HepG2 (cell line): ENCODE measurements around the gene PSMA4. TPM values are rescaled to one million over a fixed set of nuclear protein-coding genes. Genes with fewer than 3 reads are reported as not detected.

Experiments used
- ATAC-seq: fragments of 200-7000 bp; cut with Tn5 transposase; 3 replicates; pipeline ENCODE4 v1.9.1; 2020; ENCODE audit warnings: mild to moderate bottlenecking, moderate library complexity
- BruUV-seq: library from RNA; stranded (reverse); fragments of 400-500 nt; replicated peaks from 2 replicates; lab custom pipeline; 2021; lab: Mats Ljungman, UMichigan
- CTCF ChIA-PET: fragments of 300-600 bp; formaldehyde crosslinking; extraction: SDS; loops from one replicate; lab custom pipeline; 2021; ENCODE audit warnings: low total read pairs, inconsistent platforms, low intra/inter-chr PET ratio; lab: Yijun Ruan, JAX
- POLR2A ChIA-PET: fragments of 350-600 bp; sonication (Branson Sonifier 250); formaldehyde crosslinking; loops from one replicate; lab custom pipeline; 2020; ENCODE audit warnings: antibody characterized with exemption, inconsistent platforms; lab: Yijun Ruan, JAX
- DNase-seq: peaks from one replicate; pipeline ENCODE4 v3.0.0-alpha.2; 2015; ENCODE audit warnings: low spot score
- FAIRE-seq: peaks from 3 replicates; lab custom pipeline; 2011; peaks lifted over from hg19 to GRCh38; lab: Jason Lieb, UNC
- H2AFZ ChIP-seq: one replicate; pipeline ENCODE4 v1.6.1; 2011; ENCODE audit warnings: low read length, inconsistent platforms
- H3K27ac ChIP-seq: fragments of 300-600 bp; 3 replicates; pipeline ENCODE4 v1.8.0; 2011; ENCODE audit warnings: mixed run types, mild to moderate bottlenecking, mixed read lengths, low read length, inconsistent platforms; ENCODE audit not compliant: insufficient read depth; ENCODE audit errors: extremely low read length
- H3K27me3 ChIP-seq, 2 experiments: fragments of 200-600 bp in 1 of 2; 2 replicates in 1 of 2; 3 replicates in 1 of 2; pipeline versions ENCODE4 v1.6.0 to v1.8.0; 2011; ENCODE audit warnings: low read length in 2 of 2, mild to moderate bottlenecking in 2 of 2, moderate library complexity in 2 of 2, inconsistent platforms in 1 of 2; ENCODE audit not compliant: insufficient read depth in 2 of 2, control insufficient read depth in 1 of 2
- H3K36me3 ChIP-seq, 2 experiments: fragments of 200-600 bp in 1 of 2; replicated peaks in 1 of 2; 2 replicates in 1 of 2; 3 replicates in 1 of 2; pipeline versions ENCODE4 v1.5.1 to v1.8.0; 2011; ENCODE audit warnings: low read length in 2 of 2, inconsistent platforms in 1 of 2; ENCODE audit not compliant: insufficient read depth in 2 of 2, control insufficient read depth in 1 of 2
- H3K4me1 ChIP-seq: 2 replicates; pipeline ENCODE4 v1.5.1; 2012; ENCODE audit warnings: low read length, inconsistent platforms; ENCODE audit not compliant: insufficient read depth
- H3K4me2 ChIP-seq: 2 replicates; pipeline ENCODE4 v1.6.0; 2011; ENCODE audit warnings: low read depth, low read length, inconsistent platforms
- H3K4me3 ChIP-seq, 3 experiments: fragments of 200-600 bp in 1 of 3; sonication (generic), shearing (Covaris generic) in 1 of 3; replicated peaks in 1 of 3; 2 replicates each; pipeline ENCODE4 v1.5.1; 2011 to 2016; ENCODE audit warnings: low read length in 3 of 3, inconsistent platforms in 2 of 3, low read depth in 2 of 3, mild to moderate bottlenecking in 2 of 3, control low read depth in 1 of 3, mixed read lengths in 1 of 3; ENCODE audit not compliant: insufficient read depth in 1 of 3
- H3K79me2 ChIP-seq: one replicate; pipeline ENCODE4 v1.6.1; 2011; ENCODE audit warnings: low read length, inconsistent platforms; ENCODE audit not compliant: insufficient read depth
- H3K9ac ChIP-seq: 2 replicates; pipeline ENCODE4 v1.6.0; 2011; ENCODE audit warnings: mild to moderate bottlenecking, low read depth, low read length, inconsistent platforms; ENCODE audit not compliant: insufficient read depth
- H3K9me3 ChIP-seq: 2 replicates; pipeline ENCODE4 v1.5.1; 2012; ENCODE audit warnings: mild to moderate bottlenecking, low read length
- H4K20me1 ChIP-seq: 2 replicates; pipeline ENCODE4 v1.6.0; 2011; ENCODE audit warnings: inconsistent platforms, mild to moderate bottlenecking, low read length, moderate library complexity; ENCODE audit not compliant: insufficient read depth
- ATF2 ChIP-seq: sonication (generic); formaldehyde crosslinking; IDR thresholded peaks from 2 replicates; pipeline ENCODE4 v1.4.0; 2020; ENCODE audit warnings: missing genetic modification reagents
- CAMTA2 ChIP-seq: sonication (generic); formaldehyde crosslinking; IDR thresholded peaks from 2 replicates; pipeline ENCODE4 v1.4.0; 2020; ENCODE audit warnings: mild to moderate bottlenecking, missing genetic modification reagents, borderline replicate concordance
- HNF4A ChIP-seq: sonication (generic); formaldehyde crosslinking; IDR thresholded peaks from 2 replicates; pipeline ENCODE4 v1.4.0; 2020; ENCODE audit warnings: missing genetic modification reagents
- ZNF281 ChIP-seq: sonication (generic); formaldehyde crosslinking; IDR thresholded peaks from 2 replicates; pipeline ENCODE4 v1.4.0; 2020; ENCODE audit warnings: missing genetic modification reagents, borderline replicate concordance
- ZNF362 ChIP-seq: sonication (generic); formaldehyde crosslinking; IDR thresholded peaks from 2 replicates; pipeline ENCODE4 v1.4.0; 2020; ENCODE audit warnings: missing genetic modification reagents, mild to moderate bottlenecking, borderline replicate concordance
- WGBS: methylation state at CpG from one replicate; pipeline ENCODE4 v1.1.6; 2017; ENCODE audit warnings: low lambda C conversion rate; 5-methylcytosine and 5-hydroxymethylcytosine counted together
- in situ Hi-C: cut with HindIII; loops from 2 replicates; pipeline ENCODE4 v1.10.0; 2017; ENCODE audit warnings: low pct_unique_long_range_greater_than_20kb; ENCODE audit not compliant: extremely low pct_ligation_motif_present
- intact Hi-C: fragments of 100-400 bp; cut with micrococcal nuclease; formaldehyde crosslinking; loops from one replicate; pipeline ENCODE4 v1.10.0; 2022; ENCODE audit not compliant: unreplicated experiment
- polyA plus RNA-seq, 8 experiments: library from polyadenylated mRNA; depleted of rRNA in 3 of 8; stranded (reverse) in 7 of 8; unstranded in 1 of 8; fragments of >200 nt; fragmentation: Illumina TruSeq in 4 of 8; extraction: Trizol in 4 of 8; gene quantifications; 2 replicates each; pipeline versions ENCODE4 v1.2.1 to v1.2.3, GENCODE V29; 2011 to 2016; ENCODE audit warnings: low read depth in 4 of 8, missing spikeins in 1 of 8, mixed read lengths in 1 of 8; ENCODE audit not compliant: insufficient read depth in 1 of 8
- total RNA-seq, 5 experiments: library from RNA; depleted of rRNA; stranded (reverse); fragments of >200 nt; fragmentation: Illumina TruSeq; extraction: Trizol; gene quantifications; 2 replicates each; pipeline ENCODE4 v1.2.3, GENCODE V29; 2016; ENCODE audit warnings: low read depth in 1 of 5
- TF ChIP-seq, protein P1 (sequence below), 2 experiments: sonication (generic) in 1 of 2; formaldehyde crosslinking in 1 of 2; IDR thresholded peaks; 2 replicates each; pipeline versions ENCODE4 v1.4.0 to v1.6.1; 2018 to 2020; ENCODE audit warnings: missing genetic modification reagents in 2 of 2, borderline replicate concordance in 1 of 2, low read depth in 1 of 2, mild to moderate bottlenecking in 1 of 2, missing biosample characterization in 1 of 2
- TF ChIP-seq, protein P2 (sequence below): sonication (generic); formaldehyde crosslinking; IDR thresholded peaks from 2 replicates; pipeline ENCODE4 v1.5.1; 2020; ENCODE audit warnings: missing genetic modification reagents, mild to moderate bottlenecking, borderline replicate concordance

PSMA4 gene
- total and polyA plus RNA-seq, 2 of the 13 experiments (the other 11 are each of a cell fraction or from before 2014, with no cell fraction given): 202 to 404 TPM

- TF ChIP-seq, protein P1, sequence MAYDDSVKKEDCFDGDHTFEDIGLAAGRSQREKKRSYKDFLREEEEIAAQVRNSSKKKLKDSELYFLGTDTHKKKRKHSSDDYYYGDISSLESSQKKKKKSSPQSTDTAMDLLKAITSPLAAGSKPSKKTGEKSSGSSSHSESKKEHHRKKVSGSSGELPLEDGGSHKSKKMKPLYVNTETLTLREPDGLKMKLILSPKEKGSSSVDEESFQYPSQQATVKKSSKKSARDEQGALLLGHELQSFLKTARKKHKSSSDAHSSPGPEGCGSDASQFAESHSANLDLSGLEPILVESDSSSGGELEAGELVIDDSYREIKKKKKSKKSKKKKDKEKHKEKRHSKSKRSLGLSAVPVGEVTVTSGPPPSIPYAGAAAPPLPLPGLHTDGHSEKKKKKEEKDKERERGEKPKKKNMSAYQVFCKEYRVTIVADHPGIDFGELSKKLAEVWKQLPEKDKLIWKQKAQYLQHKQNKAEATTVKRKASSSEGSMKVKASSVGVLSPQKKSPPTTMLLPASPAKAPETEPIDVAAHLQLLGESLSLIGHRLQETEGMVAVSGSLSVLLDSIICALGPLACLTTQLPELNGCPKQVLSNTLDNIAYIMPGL (CRISPR knock-in tag; IDR thresholded peaks at IDR 0.05; ENCODE audit: borderline replicate concordance in 1 of 2, low read depth in 1 of 2): peak in 1 of 2 experiments; percentile 21; a peak in 1 of 4 replicates
- TF ChIP-seq ZNF281 (CRISPR knock-in tag): no peak
- TF ChIP-seq CAMTA2 (CRISPR knock-in tag): no peak
- no peak for TF ChIP-seq ZNF362 (CRISPR knock-in tag)
Observed at GRCh38 chr15:78507831-78508160, 32.4 kb upstream of the PSMA4 start (continued).

DNA sequence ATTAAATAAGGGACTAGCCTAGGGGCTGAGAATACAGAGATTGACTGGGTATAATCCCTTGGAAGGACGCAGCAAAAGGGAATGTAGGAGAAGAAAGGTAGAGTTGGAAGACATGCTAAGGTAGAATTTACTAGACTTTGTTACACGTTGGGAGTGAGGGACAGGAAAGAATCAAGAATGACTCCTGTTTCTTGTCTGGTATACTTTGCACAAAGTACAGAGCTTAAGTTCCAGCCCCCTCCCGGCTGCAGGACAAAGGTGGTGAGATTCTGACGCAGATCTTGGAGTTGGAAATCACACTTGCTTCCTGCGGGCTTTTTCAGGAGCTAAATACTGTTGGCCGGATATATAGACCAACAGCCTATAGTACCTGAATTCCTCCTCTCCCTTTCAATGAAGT, 32.0 kb upstream of the PSMA4 start:
- Histone ChIP-seq H3K27ac (peak overlapping the region; percentile 55), H4K20me1 (no peaks in the 10 kb centered on the region), H3K4me2 (peak overlapping the region; percentile 95), H3K9ac (peak overlapping the region; percentile 63), H3K36me3 (no peaks in the 10 kb centered on the region), H3K79me2 (no peaks in the 10 kb centered on the region), H3K4me3 (peak overlapping the region; percentile 69 to 84 (median 83)), H3K27me3 (no peaks in the 10 kb centered on the region; a peak in 1 of 5 replicates), H2AFZ (peak overlapping the region; percentile 84), H3K4me1 (peaks cover 29% of the 10 kb centered on the region), H3K9me3 (no peaks in the 10 kb centered on the region)
- no peak for ATAC-seq
- CTCF ChIA-PET: no interaction called here
- 7% methylated on average over 6 of the region's 6 CpGs for WGBS
- peak; percentile 3 for DNase-seq
- no TSS peak for BruUV-seq
- FAIRE-seq: no peak
- POLR2A ChIA-PET: interaction anchor here (1.4 to 3.6 kb wide), 4 partner anchors 32 to 209 kb away, joined by 4 to 17 read pairs (median 8); partner anchors contain the start of genes CHRNA5, IREB2, PSMA4 and SKIC8
- in situ Hi-C loops (no loop called here), intact Hi-C loops (loop anchor here (5.0 to 10.0 kb wide), 2 partner anchors 34 to 57 kb away; partner anchors contain the start of genes CHRNA5 and PSMA4)
- peak; percentile 33; the same call in 1 of the 2 replicates for TF ChIP-seq HNF4A (CRISPR knock-in tag)
- TF ChIP-seq, protein P2, sequence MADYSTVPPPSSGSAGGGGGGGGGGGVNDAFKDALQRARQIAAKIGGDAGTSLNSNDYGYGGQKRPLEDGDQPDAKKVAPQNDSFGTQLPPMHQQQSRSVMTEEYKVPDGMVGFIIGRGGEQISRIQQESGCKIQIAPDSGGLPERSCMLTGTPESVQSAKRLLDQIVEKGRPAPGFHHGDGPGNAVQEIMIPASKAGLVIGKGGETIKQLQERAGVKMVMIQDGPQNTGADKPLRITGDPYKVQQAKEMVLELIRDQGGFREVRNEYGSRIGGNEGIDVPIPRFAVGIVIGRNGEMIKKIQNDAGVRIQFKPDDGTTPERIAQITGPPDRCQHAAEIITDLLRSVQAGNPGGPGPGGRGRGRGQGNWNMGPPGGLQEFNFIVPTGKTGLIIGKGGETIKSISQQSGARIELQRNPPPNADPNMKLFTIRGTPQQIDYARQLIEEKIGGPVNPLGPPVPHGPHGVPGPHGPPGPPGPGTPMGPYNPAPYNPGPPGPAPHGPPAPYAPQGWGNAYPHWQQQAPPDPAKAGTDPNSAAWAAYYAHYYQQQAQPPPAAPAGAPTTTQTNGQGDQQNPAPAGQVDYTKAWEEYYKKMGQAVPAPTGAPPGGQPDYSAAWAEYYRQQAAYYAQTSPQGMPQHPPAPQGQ (CRISPR knock-in tag): no peak
- TF ChIP-seq ATF2 (CRISPR knock-in tag): no peak
